Left lung (tissue), 10 donors: Measurements from ENCODE around the gene CAB39. TPM values are rescaled to one million over a fixed set of nuclear protein-coding genes. Genes with fewer than 3 reads are reported as not detected.

Experiments used
- ATAC-seq: fragments of 200-7000 bp; cut with Tn5 transposase; one replicate; pipeline ENCODE4 v1.9.1; 2020; ENCODE audit warnings: moderate library complexity
- DNase-seq, 4 donors: peaks; one replicate each; pipeline ENCODE4 v3.0.0-alpha.2; 2013 to 2020
- H3K27ac ChIP-seq, 2 donors: fragments of 200-600 bp; sonication (generic) in 1 of 2; one replicate each; pipeline versions ENCODE4 v1.5.0 to v1.8.0; 2020 to 2021
- H3K27me3 ChIP-seq, 2 donors: fragments of 200-600 bp; sonication (generic) in 1 of 2; one replicate each; pipeline versions ENCODE4 v1.5.0 to v1.8.0; 2020 to 2021
- H3K36me3 ChIP-seq, 2 donors: fragments of 200-600 bp; sonication (generic) in 1 of 2; one replicate each; pipeline versions ENCODE4 v1.5.0 to v1.8.0; 2020 to 2021
- H3K4me1 ChIP-seq, 2 donors: fragments of 200-600 bp; one replicate each; pipeline ENCODE4 v1.8.0; 2021
- H3K4me3 ChIP-seq, 2 donors: fragments of 200-600 bp; sonication (generic) in 1 of 2; one replicate each; pipeline versions ENCODE4 v1.5.0 to v1.8.0; 2020 to 2021; ENCODE audit warnings: mild to moderate bottlenecking in 1 of 2
- H3K9me3 ChIP-seq, 2 donors: fragments of 200-600 bp; sonication (generic) in 1 of 2; one replicate each; pipeline versions ENCODE4 v1.5.0 to v1.8.0; 2020 to 2021
- CTCF ChIP-seq, 2 donors: fragments of 200-600 bp; sonication (generic) in 1 of 2; IDR thresholded peaks; one replicate each; pipeline versions ENCODE4 v1.5.0 to v1.8.0; 2021; ENCODE audit warnings: antibody characterized with exemption in 2 of 2
- intact Hi-C, 2 donors: fragments of 100-400 bp; cut with DNase I; formaldehyde crosslinking; loops; one replicate each; pipeline versions ENCODE4 v1.11.2 to v1.14.2; 2022
- polyA plus RNA-seq, 6 donors: library from polyadenylated mRNA; unstranded; fragments of 120-200 nt; gene quantifications; one replicate each; pipeline ENCODE4 v1.2.1, GENCODE V29; 2013; ENCODE audit not compliant: insufficient read length in 6 of 6
- total RNA-seq, 2 donors: library from RNA; stranded (reverse); fragmentation: NEBNext Ultra II Directional; extraction: Animal tissue kit (Norgen Biotek cat#: 25700); gene quantifications; one replicate each; pipeline ENCODE4 v1.2.1, GENCODE V29; 2021
- donor health status: DM: no; HTN: yes; CAD: no.
- donor health status: DM: no; HTN: no; CAD: no.

CAB39 gene
- total and polyA plus RNA-seq, 8 donors, result 52.9 to 86.5 (median 63.3) TPM

- TF ChIP-seq CTCF (IDR thresholded peaks at IDR 0.05), result no peak
- Histone ChIP-seq H3K4me1 (peaks cover 22 to 61% of the 10 kb centered on the region in 2 donors), H3K36me3 (peaks cover 0 to 27% of the 10 kb centered on the region in 2 donors), H3K27me3 (no peaks in the 10 kb centered on the region), H3K9me3 (no peaks in the 10 kb centered on the region), H3K27ac (peak overlapping the region in 1 of 2 donors; percentile 39), H3K4me3 (no peak overlapping the region)
- no peak for DNase-seq
- intact Hi-C loops, result no loop called here
- ATAC-seq, result peak; percentile 19
These were observed 44.8 kb downstream of the CAB39 start for GRCh38 chr2:230757476-230757875.

DNA sequence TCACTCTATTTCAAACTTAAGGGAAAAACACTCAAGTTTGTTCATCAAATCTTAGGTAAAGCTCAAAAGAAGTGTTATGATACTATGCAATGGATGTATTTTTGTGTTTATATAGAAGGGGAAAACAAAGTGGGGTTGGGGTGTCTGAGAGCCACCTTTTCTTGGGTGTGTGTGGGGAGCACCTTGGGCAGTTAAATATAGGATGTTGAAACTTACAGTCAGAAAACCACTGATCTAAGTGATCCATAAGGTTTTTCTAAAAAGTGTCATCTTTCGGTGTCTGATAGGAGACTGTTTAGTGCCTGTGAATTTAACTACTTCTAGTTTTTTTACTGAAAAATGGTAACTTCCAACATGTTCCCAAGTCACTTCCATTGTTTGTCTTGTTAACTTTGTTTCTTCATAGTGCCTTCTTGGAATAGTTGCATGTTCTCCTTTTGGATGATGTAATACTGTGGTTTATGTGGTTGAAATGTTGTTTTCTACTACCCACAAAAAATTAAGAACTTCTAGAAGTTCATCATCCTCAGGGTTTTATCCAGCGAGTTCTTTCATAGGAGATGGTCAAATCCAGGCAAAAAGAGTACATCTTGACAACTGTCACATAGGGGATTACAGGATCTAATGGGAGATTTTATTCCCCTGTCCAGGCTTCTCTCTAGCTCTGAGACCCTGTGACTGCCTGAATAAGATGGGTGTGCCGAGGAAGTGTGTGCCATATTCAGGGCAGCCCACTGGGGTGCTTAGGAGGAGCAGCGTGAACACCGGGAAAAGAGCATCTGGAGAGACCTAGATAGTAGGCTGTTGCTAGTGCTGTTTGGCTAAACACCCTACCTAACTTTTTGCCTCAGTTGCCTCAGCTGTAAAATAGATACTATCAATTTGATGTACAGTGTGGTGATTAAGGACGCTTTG, 46.2 kb downstream of the CAB39 start:
- no peaks in the 10 kb centered on the region for H3K27me3 ChIP-seq
- DNase-seq (no peak), ATAC-seq (peak; percentile 49)
- H3K36me3 ChIP-seq, result peaks cover 0 to 38% of the 10 kb centered on the region in 2 donors
- H3K4me3 ChIP-seq, result no peak overlapping the region
- peaks cover 22 to 56% of the 10 kb centered on the region in 2 donors for H3K4me1 ChIP-seq
- H3K9me3 ChIP-seq, result no peaks in the 10 kb centered on the region
- H3K27ac ChIP-seq, result peak overlapping the region; percentile 33 to 67
- intact Hi-C loops, result no loop called here
- TF ChIP-seq CTCF (IDR thresholded peaks at IDR 0.05), result no peak

DNA sequence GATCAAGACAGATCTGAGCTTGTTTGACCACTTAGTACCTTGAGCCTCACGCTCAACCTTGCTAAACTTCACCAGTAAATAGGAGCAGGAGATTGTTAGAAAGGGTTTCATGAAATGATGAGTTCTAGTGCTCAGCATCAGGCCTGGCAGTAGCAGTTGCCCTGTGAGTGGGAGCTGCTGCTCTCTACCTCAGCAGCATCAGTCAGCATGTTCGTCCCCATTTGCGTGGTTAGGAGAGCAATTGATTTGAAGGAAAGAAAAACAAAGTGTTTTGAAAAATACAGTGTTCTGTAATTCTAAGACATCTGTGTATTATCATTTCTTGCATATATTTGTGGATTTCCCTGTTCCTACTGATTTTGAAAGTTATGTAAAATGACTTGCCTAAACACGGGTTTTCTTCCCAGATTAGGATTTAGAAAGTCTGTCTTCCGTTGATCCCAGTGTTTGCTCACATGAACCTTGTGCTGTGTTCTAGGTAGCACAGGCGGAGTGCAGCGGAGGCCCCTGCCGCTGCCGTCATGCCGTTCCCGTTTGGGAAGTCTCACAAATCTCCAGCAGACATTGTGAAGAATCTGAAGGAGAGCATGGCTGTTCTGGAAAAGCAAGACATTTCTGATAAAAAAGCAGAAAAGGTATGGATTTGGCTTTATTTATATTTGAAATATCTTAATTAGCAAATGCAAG, 47.0 kb downstream of the CAB39 start:
- intact Hi-C loops, result no loop called here
- TF ChIP-seq CTCF (IDR thresholded peaks at IDR 0.05), result no peak
- peaks cover 0 to 44% of the 10 kb centered on the region in 2 donors for H3K36me3 ChIP-seq
- no peak overlapping the region for H3K4me3 ChIP-seq
- DNase-seq, result peak in 1 of 4 donors; percentile 65
- H3K9me3 ChIP-seq, result no peaks in the 10 kb centered on the region
- H3K27me3 ChIP-seq, result no peaks in the 10 kb centered on the region
- H3K4me1 ChIP-seq, result peaks cover 22 to 55% of the 10 kb centered on the region in 2 donors
- H3K27ac ChIP-seq, result peak overlapping the region in 1 of 2 donors; percentile 67
- ATAC-seq, result peak; percentile 9

GRCh38 chr2:230761704-230762103, 49.1 kb downstream of the CAB39 start:
- intact Hi-C loops, result no loop called here
- Histone ChIP-seq H3K27me3 (no peaks in the 10 kb centered on the region), H3K27ac (no peak overlapping the region), H3K9me3 (no peaks in the 10 kb centered on the region), H3K4me3 (no peak overlapping the region), H3K36me3 (peaks cover 0 to 57% of the 10 kb centered on the region in 2 donors), H3K4me1 (peaks cover 22 to 60% of the 10 kb centered on the region in 2 donors)
- no peak for ATAC-seq
- TF ChIP-seq CTCF (IDR thresholded peaks at IDR 0.05), result no peak
- no peak for DNase-seq
